Endothelial cell of umbilical vein (primary cell): ENCODE measurements around the gene SLC20A1.
A peak's percentile ranks its signal among the peaks of the same experiment; 100 is the strongest.

ENCODE experiments used
- CTCF ChIP-seq, 2 donors: IDR thresholded peaks; 1 replicate in 1 of 2; 2 replicates in 1 of 2; pipeline ENCODE4 v1.5.1; 2011; ENCODE audit warnings: low read length in 2 of 2, mild to moderate bottlenecking in 2 of 2, moderate library complexity in 2 of 2, control low read depth in 1 of 2, inconsistent platforms in 1 of 2, low read depth in 1 of 2; ENCODE audit not compliant: insufficient read depth in 1 of 2; ENCODE audit errors: extremely low read depth in 1 of 2
- EZH2 ChIP-seq: IDR thresholded peaks from 2 replicates; pipeline ENCODE4 v1.6.1; 2012; ENCODE audit warnings: borderline replicate concordance, low read depth, mild to moderate bottlenecking, moderate library complexity, low read length, inconsistent platforms; ENCODE audit not compliant: severe bottlenecking
- FOS ChIP-seq: IDR thresholded peaks from 2 replicates; pipeline ENCODE4 v1.6.1; 2011; ENCODE audit warnings: mild to moderate bottlenecking, low read length, moderate library complexity, borderline replicate concordance; ENCODE audit not compliant: insufficient read depth
- GATA2 ChIP-seq: IDR thresholded peaks from 2 replicates; pipeline ENCODE4 v1.7.0; 2011; ENCODE audit warnings: low read depth, mild to moderate bottlenecking, moderate library complexity, mixed read lengths, low read length; ENCODE audit not compliant: insufficient read length, insufficient read depth
- JUN ChIP-seq: IDR thresholded peaks from 2 replicates; pipeline ENCODE4 v1.6.1; 2011; ENCODE audit warnings: borderline replicate concordance, low read depth; ENCODE audit not compliant: insufficient read length, insufficient read depth
- MAX ChIP-seq: IDR thresholded peaks from 2 replicates; pipeline ENCODE4 v1.6.1; 2011; ENCODE audit not compliant: insufficient read depth, insufficient read length
- MYC ChIP-seq: IDR thresholded peaks from one replicate; pipeline ENCODE4 v1.6.1; 2011; ENCODE audit warnings: mild to moderate bottlenecking, low read depth, low read length
- POLR2A ChIP-seq: IDR thresholded peaks from 2 replicates; pipeline ENCODE4 v1.6.1; 2012; ENCODE audit warnings: low read depth, mild to moderate bottlenecking, control low read depth, low read length
- POLR2AphosphoS5 ChIP-seq: IDR thresholded peaks from 2 replicates; pipeline ENCODE4 v1.6.1; 2012; ENCODE audit warnings: low read depth, mild to moderate bottlenecking, control low read depth, low read length, moderate library complexity; ENCODE audit not compliant: insufficient read depth

GRCh38 chr2:112690853-112691401 is 45.2 kb downstream of the SLC20A1 start:
- TF ChIP-seq CTCF (IDR thresholded peaks at IDR 0.05; ENCODE audit: extremely low read depth in 1 of 2, insufficient read depth in 1 of 2, low read depth in 1 of 2, low read length in 2 of 2) (peak; percentile 61 to 69), POLR2A (no peak), POLR2AphosphoS5 (no peak), EZH2 (no peak), JUN (no peak), MAX (no peak), MYC (no peak), FOS (peak; percentile 30), GATA2 (no peak)
